Lung (tissue), 12 donors: Measurements from ENCODE around the gene SSH2. TPM values are rescaled to one million over a fixed set of nuclear protein-coding genes. Genes with fewer than 3 reads are reported as not detected.

Source experiments
- ATAC-seq: fragments of 200-7000 bp; cut with Tn5 transposase; one replicate; pipeline ENCODE4 v1.9.1; 2020; ENCODE audit warnings: moderate number of reproducible peaks; ENCODE audit not compliant: insufficient read depth, low FRiP score
- DNase-seq, 3 donors: peaks; one replicate each; pipeline ENCODE4 v3.0.0-alpha.2; 2013 to 2017
- H3K27ac ChIP-seq, 2 donors: one replicate each; pipeline ENCODE4 v1.5.1; 2013; ENCODE audit warnings: mild to moderate bottlenecking in 2 of 2, moderate library complexity in 2 of 2, control low read depth in 1 of 2, inconsistent platforms in 1 of 2, low read depth in 1 of 2, low read length in 1 of 2
- H3K27me3 ChIP-seq, 3 donors: one replicate each; pipeline ENCODE4 v1.5.1; 2013; ENCODE audit warnings: low read length in 2 of 3; ENCODE audit not compliant: control insufficient read depth in 3 of 3, insufficient read depth in 3 of 3
- H3K36me3 ChIP-seq, 4 donors: one replicate each; pipeline ENCODE4 v1.5.1; 2013; ENCODE audit warnings: low read length in 4 of 4, mild to moderate bottlenecking in 1 of 4, moderate library complexity in 1 of 4; ENCODE audit not compliant: control insufficient read depth in 4 of 4, insufficient read depth in 4 of 4
- H3K4me1 ChIP-seq, 5 donors: one replicate each; pipeline ENCODE4 v1.5.1; 2013; ENCODE audit warnings: low read length in 5 of 5, mild to moderate bottlenecking in 2 of 5, moderate library complexity in 1 of 5; ENCODE audit not compliant: control insufficient read depth in 5 of 5, insufficient read depth in 5 of 5
- H3K4me3 ChIP-seq: one replicate; pipeline ENCODE4 v1.5.1; 2013; ENCODE audit warnings: mild to moderate bottlenecking, control low read depth, moderate library complexity
- H3K9ac ChIP-seq, 2 donors: one replicate each; pipeline ENCODE4 v1.5.1; 2013; ENCODE audit warnings: low read length in 2 of 2, control low read depth in 1 of 2; ENCODE audit not compliant: insufficient read depth in 1 of 2
- H3K9me3 ChIP-seq, 4 donors: one replicate each; pipeline ENCODE4 v1.5.1; 2013; ENCODE audit warnings: low read length in 3 of 4, mild to moderate bottlenecking in 1 of 4, moderate library complexity in 1 of 4; ENCODE audit not compliant: control insufficient read depth in 4 of 4, insufficient read depth in 3 of 4
- CTCF ChIP-seq: IDR thresholded peaks from 2 replicates; pipeline ENCODE4 v1.5.1; 2012; ENCODE audit warnings: mild to moderate bottlenecking; ENCODE audit errors: control extremely low read depth, extremely low read depth
- WGBS, 2 donors: extraction: QIAGEN DNeasy Blood & Tissue Kit; methylation state at CpG; one replicate each; pipeline ENCODE4 v1.1.7; 2013; 5-methylcytosine and 5-hydroxymethylcytosine counted together
- polyA plus RNA-seq, 2 donors: library from polyadenylated mRNA; stranded (reverse); fragments of 200-250 nt; gene quantifications; one replicate each; pipeline ENCODE4 v1.2.1, GENCODE V29; 2013
- total RNA-seq, 2 donors: library from RNA; depleted of rRNA in 1 of 2; stranded (reverse); fragments of >200 nt in 1 of 2; gene quantifications; one replicate each; pipeline ENCODE4 v1.2.1, GENCODE V29; 2014 to 2021
- donor health status: control.
- donor health status: control.
- donor health status: Bipolar disorder and iron deficiency.
- donor health status: healthy.
- donor health status: DM: yes; HTN: yes; CAD: no.

SSH2 gene
- total and polyA plus RNA-seq, 4 donors, result 23.4 to 69.4 (median 41.1) TPM

- no peak overlapping the region for H3K9ac ChIP-seq
- no peak for TF ChIP-seq CTCF
- H3K4me1 ChIP-seq, result peaks cover 0 to 37% (median 11%) of the 10 kb centered on the region in 5 donors
- no peaks in the 10 kb centered on the region for H3K27me3 ChIP-seq
- WGBS, 2 donors, result 92 to 94% methylated on average over 8 of the region's 8 CpGs
- H3K9me3 ChIP-seq, result no peaks in the 10 kb centered on the region
- H3K36me3 ChIP-seq, result no peaks in the 10 kb centered on the region
- ATAC-seq, result no peak
- no peak overlapping the region for H3K27ac ChIP-seq
- DNase-seq, result no peak
- H3K4me3 ChIP-seq, result no peak overlapping the region
Measured at GRCh38 chr17:29718446-29719039, 211.5 kb downstream of the SSH2 start.

- peaks cover 0 to 38% (median 5%) of the 10 kb centered on the region in 5 donors for H3K4me1 ChIP-seq
- DNase-seq (no peak), ATAC-seq (no peak)
- no peaks in the 10 kb centered on the region for H3K27me3 ChIP-seq
- no peak overlapping the region for H3K27ac ChIP-seq
- H3K9ac ChIP-seq, result no peak overlapping the region
- H3K4me3 ChIP-seq, result no peak overlapping the region
- H3K9me3 ChIP-seq, result no peaks in the 10 kb centered on the region
- no peaks in the 10 kb centered on the region for H3K36me3 ChIP-seq
- no peak for TF ChIP-seq CTCF
Measured at GRCh38 chr17:29717817-29718216, 212.2 kb downstream of the SSH2 start.

GRCh38 chr17:29716566-29716965 lies 213.5 kb downstream of the SSH2 start:
- DNase-seq (no peak), ATAC-seq (no peak)
- Histone ChIP-seq H3K36me3 (no peaks in the 10 kb centered on the region), H3K4me1 (peaks cover 0 to 34% (median 3%) of the 10 kb centered on the region in 5 donors), H3K9me3 (no peaks in the 10 kb centered on the region), H3K4me3 (no peak overlapping the region), H3K27ac (no peak overlapping the region), H3K9ac (no peak overlapping the region), H3K27me3 (no peaks in the 10 kb centered on the region)
- no peak for TF ChIP-seq CTCF
- WGBS, 2 donors, result 69 to 90% methylated on average over 4 of the region's 4 CpGs

- Histone ChIP-seq H3K9me3 (no peaks in the 10 kb centered on the region), H3K4me3 (no peak overlapping the region), H3K27ac (no peak overlapping the region), H3K27me3 (no peaks in the 10 kb centered on the region), H3K9ac (no peak overlapping the region), H3K36me3 (no peaks in the 10 kb centered on the region), H3K4me1 (peaks cover 2 to 34% (median 11%) of the 10 kb centered on the region in 5 donors)
- no peak for DNase-seq
- WGBS, 2 donors, result 96 to 98% methylated on average over 2 of the region's 2 CpGs
- ATAC-seq, result no peak
- TF ChIP-seq CTCF, result no peak
Measured at GRCh38 chr17:29715680-29716079, 214.3 kb downstream of the SSH2 start.
